Gastrocnemius medialis (tissue), 4 donors: ENCODE data around the gene MRLN. TPM values are rescaled to one million over a fixed set of nuclear protein-coding genes. Genes with fewer than 3 reads are reported as not detected.

ENCODE experiments used
- ATAC-seq, 2 donors: fragments of 150-250 bp; one replicate each; pipeline ENCODE4 v1.9.1; 2016
- DNase-seq, 2 donors: peaks; one replicate each; pipeline ENCODE4 v3.0.0-alpha.2; 2019
- H3K27ac ChIP-seq, 4 donors: fragments of 200-600 bp; sonication (generic); 1 replicate in 1 of 4; 2 replicates in 3 of 4; pipeline ENCODE4 v1.5.1; 2016 to 2018; ENCODE audit warnings: mild to moderate bottlenecking in 2 of 4, moderate library complexity in 1 of 4
- H3K27me3 ChIP-seq, 3 donors: fragments of 200-600 bp; sonication (generic) in 2 of 3; 1 replicate in 1 of 3; 2 replicates in 2 of 3; pipeline versions ENCODE4 v1.5.1 to v1.6.0; 2016 to 2019; ENCODE audit warnings: mild to moderate bottlenecking in 1 of 3, moderate library complexity in 1 of 3
- H3K36me3 ChIP-seq, 2 donors: fragments of 200-600 bp; sonication (generic) in 1 of 2; one replicate each; pipeline ENCODE4 v1.5.1; 2017 to 2018
- H3K4me1 ChIP-seq, 2 donors: fragments of 200-600 bp; sonication (generic) in 1 of 2; one replicate each; pipeline ENCODE4 v1.5.1; 2016 to 2017; ENCODE audit warnings: mild to moderate bottlenecking in 2 of 2
- H3K4me3 ChIP-seq, 4 donors: fragments of 200-600 bp; sonication (generic) in 3 of 4; 1 replicate in 1 of 4; 2 replicates in 3 of 4; pipeline ENCODE4 v1.5.1; 2016 to 2019; ENCODE audit warnings: mild to moderate bottlenecking in 2 of 4
- H3K9me3 ChIP-seq, 3 donors: fragments of 200-600 bp; sonication (generic) in 2 of 3; 1 replicate in 1 of 3; 2 replicates in 2 of 3; pipeline ENCODE4 v1.5.1; 2016 to 2019
- POLR2A ChIP-seq, 2 donors: fragments of 450-650 bp; IDR thresholded peaks; one replicate each; pipeline ENCODE4 v1.6.1; 2017; ENCODE audit warnings: antibody characterized with exemption in 2 of 2, mild to moderate bottlenecking in 2 of 2, moderate library complexity in 2 of 2
- in situ Hi-C, 4 donors: fragments of 200-750 bp; cut with MboI; loops; one replicate each; pipeline versions ENCODE4 v1.15.0 to v1.8.0; 2017; ENCODE audit warnings: low sequenced_read_pairs in 4 of 4
- intact Hi-C: fragments of 100-400 bp; cut with DNase I; formaldehyde crosslinking; loops from one replicate; pipeline ENCODE4 v1.15.1; 2023; ENCODE audit warnings: low total_unique reads
- total RNA-seq, 4 donors: library from RNA; depleted of rRNA; stranded (reverse); fragments of >200 nt; gene quantifications; one replicate each; pipeline versions ENCODE4 v1.1.0 to v1.2.3, GENCODE V29; 2016
- TF ChIP-seq, protein P1 (sequence below), 5 experiments: fragments of 450-650 bp in 3 of 5; fragments of 200-600 bp in 2 of 5; sonication (generic) in 2 of 5; IDR thresholded peaks in 4 of 5; conservative IDR thresholded peaks in 1 of 5; 1 replicate in 4 of 5; 2 replicates in 1 of 5; pipeline ENCODE4 v1.5.1; 2016 to 2019; ENCODE audit warnings: antibody characterized with exemption in 5 of 5, mild to moderate bottlenecking in 3 of 5, moderate library complexity in 3 of 5

Gene MRLN
- total RNA-seq, 4 donors from 2014 or later: 67.7 to 352 (median 188) TPM

DNA sequence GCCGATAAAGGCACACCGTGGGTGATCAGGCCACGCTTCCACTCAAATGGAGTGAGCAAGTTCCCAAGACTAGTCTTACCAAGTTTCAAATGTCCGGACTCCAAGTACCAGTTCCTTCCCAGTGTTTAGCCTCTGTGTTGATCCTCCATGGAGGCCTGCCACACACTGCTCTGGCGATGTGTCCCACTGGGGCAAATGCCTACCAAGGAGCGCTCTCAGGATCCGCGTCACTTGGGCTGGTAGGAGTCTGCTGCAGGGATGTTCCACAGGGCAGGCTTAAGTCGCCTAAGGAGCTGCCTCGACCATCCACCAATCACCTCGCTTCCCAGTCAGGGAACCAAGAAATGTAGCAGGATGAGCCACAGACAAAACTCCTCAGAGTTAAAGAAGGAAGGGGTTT lies 17.4 kb upstream of the MRLN start:
- H3K36me3 ChIP-seq: no peaks in the 10 kb centered on the region
- in situ Hi-C loops: no loop called here
- no peaks in the 10 kb centered on the region for H3K9me3 ChIP-seq
- TF ChIP-seq POLR2A (IDR thresholded peaks at IDR 0.05): no peak
- TF ChIP-seq, protein P1, sequence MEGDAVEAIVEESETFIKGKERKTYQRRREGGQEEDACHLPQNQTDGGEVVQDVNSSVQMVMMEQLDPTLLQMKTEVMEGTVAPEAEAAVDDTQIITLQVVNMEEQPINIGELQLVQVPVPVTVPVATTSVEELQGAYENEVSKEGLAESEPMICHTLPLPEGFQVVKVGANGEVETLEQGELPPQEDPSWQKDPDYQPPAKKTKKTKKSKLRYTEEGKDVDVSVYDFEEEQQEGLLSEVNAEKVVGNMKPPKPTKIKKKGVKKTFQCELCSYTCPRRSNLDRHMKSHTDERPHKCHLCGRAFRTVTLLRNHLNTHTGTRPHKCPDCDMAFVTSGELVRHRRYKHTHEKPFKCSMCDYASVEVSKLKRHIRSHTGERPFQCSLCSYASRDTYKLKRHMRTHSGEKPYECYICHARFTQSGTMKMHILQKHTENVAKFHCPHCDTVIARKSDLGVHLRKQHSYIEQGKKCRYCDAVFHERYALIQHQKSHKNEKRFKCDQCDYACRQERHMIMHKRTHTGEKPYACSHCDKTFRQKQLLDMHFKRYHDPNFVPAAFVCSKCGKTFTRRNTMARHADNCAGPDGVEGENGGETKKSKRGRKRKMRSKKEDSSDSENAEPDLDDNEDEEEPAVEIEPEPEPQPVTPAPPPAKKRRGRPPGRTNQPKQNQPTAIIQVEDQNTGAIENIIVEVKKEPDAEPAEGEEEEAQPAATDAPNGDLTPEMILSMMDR (IDR thresholded peaks at IDR 0.05 in 4 of 5, conservative IDR thresholded peaks at IDR 0.05 in 1 of 5): no peak
- no peak for ATAC-seq
- H3K27ac ChIP-seq: no peak overlapping the region
- intact Hi-C loops: no loop called here
- no peak for DNase-seq
- H3K4me1 ChIP-seq: no peaks in the 10 kb centered on the region
- no peaks in the 10 kb centered on the region for H3K27me3 ChIP-seq
- H3K4me3 ChIP-seq: no peak overlapping the region

DNA sequence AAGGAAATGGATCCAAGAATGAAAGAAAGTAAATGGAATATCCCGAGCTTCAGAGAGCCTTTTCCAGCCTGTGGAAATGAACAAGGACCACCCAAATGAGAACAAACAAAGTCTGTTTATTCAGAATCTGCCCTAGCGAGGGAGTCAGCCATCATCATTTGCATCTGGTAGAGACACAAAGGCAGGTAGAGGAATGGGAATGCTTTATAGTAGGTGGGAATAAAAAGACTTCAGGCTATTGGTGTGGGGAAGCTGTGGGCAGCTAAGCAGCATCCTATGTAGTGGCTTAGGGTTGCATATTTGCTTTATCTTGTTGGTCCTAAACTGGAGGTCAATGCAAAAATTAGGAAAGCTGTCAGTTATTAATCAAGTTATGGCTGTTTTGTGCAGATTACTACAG lies 9.2 kb upstream of the MRLN start:
- H3K27ac ChIP-seq: no peak overlapping the region
- H3K27me3 ChIP-seq: no peaks in the 10 kb centered on the region
- DNase-seq: no peak
- intact Hi-C loops: no loop called here
- TF ChIP-seq, protein P1 (IDR thresholded peaks at IDR 0.05 in 4 of 5, conservative IDR thresholded peaks at IDR 0.05 in 1 of 5): no peak
- TF ChIP-seq POLR2A (IDR thresholded peaks at IDR 0.05): no peak
- no peaks in the 10 kb centered on the region for H3K36me3 ChIP-seq
- ATAC-seq: no peak
- H3K4me3 ChIP-seq: no peak overlapping the region
- in situ Hi-C loops: no loop called here
- H3K4me1 ChIP-seq: no peaks in the 10 kb centered on the region
- H3K9me3 ChIP-seq: no peaks in the 10 kb centered on the region

DNA sequence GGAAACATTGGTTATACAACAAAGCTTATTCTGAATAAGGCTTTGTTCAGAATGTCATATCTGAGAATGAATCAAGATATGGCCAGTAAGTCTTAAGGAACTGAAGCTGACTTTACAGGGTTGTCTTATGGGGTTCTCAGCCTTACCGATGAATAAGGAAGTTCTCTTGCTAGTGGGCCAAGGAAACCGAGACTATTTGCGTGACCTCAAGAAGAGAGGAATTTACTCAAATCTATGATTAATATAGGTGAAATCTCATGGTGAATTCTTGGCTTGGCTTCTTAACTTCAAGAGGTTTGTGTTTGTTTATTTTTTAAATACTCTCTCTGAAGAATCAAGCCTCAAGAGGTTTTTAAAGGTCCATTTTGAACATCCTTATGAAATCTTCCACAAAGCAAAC lies 4.7 kb upstream of the MRLN start:
- intact Hi-C loops (no loop called here), in situ Hi-C loops (no loop called here)
- TF ChIP-seq, protein P1 (IDR thresholded peaks at IDR 0.05 in 4 of 5, conservative IDR thresholded peaks at IDR 0.05 in 1 of 5): no peak
- no peak for TF ChIP-seq POLR2A (IDR thresholded peaks at IDR 0.05)
- no peaks in the 10 kb centered on the region for H3K36me3 ChIP-seq
- DNase-seq (no peak), ATAC-seq (no peak)
- no peak overlapping the region for H3K4me3 ChIP-seq
- no peak overlapping the region for H3K27ac ChIP-seq
- no peaks in the 10 kb centered on the region for H3K27me3 ChIP-seq
- H3K9me3 ChIP-seq: no peaks in the 10 kb centered on the region
- H3K4me1 ChIP-seq: peaks cover 9 to 13% of the 10 kb centered on the region in 2 donors

DNA sequence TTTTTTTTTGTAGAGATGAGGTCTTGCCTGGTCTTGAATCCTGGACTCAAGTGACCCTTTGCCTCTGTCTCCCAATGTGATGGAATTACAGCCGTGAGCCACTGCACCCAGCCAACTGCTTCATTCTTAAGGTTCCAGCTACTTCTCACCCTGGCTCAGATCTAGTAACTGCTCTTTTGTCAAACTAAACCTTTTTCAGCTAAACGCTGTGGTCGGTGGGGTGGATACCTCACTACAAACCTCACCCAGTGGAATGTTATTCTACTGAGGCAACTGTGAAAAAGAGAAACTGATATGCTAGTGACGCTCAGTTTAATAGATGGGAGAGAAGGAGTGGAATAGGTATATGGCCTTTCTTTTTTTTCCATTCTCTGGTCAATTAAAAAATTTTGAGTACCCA lies 1.7 kb upstream of the MRLN start:
- no peaks in the 10 kb centered on the region for H3K9me3 ChIP-seq
- no peak for ATAC-seq
- no peaks in the 10 kb centered on the region for H3K27me3 ChIP-seq
- DNase-seq: peak in 1 of 2 donors; percentile 23
- TF ChIP-seq POLR2A (IDR thresholded peaks at IDR 0.05): no peak
- TF ChIP-seq, protein P1 (IDR thresholded peaks at IDR 0.05 in 4 of 5, conservative IDR thresholded peaks at IDR 0.05 in 1 of 5): no peak
- intact Hi-C loops: loop anchor here (2.0 kb wide), 1 partner anchor 278 kb away; no protein-coding TSS in a partner anchor
- H3K4me1 ChIP-seq: peaks cover 15 to 18% of the 10 kb centered on the region in 2 donors
- in situ Hi-C loops: no loop called here
- no peak overlapping the region for H3K4me3 ChIP-seq
- no peaks in the 10 kb centered on the region for H3K36me3 ChIP-seq
- H3K27ac ChIP-seq: peak overlapping the region; percentile 84 to 93 (median 89)
